GM19193 (cell line): Measurements from ENCODE around the gene TMEM11.

Experiments
- POLR2A ChIP-seq: IDR thresholded peaks from 4 replicates; pipeline ENCODE4 v1.6.1; 2011; ENCODE audit not compliant: insufficient read depth, insufficient read length; ENCODE audit errors: extremely low read depth

Gene TMEM11

DNA sequence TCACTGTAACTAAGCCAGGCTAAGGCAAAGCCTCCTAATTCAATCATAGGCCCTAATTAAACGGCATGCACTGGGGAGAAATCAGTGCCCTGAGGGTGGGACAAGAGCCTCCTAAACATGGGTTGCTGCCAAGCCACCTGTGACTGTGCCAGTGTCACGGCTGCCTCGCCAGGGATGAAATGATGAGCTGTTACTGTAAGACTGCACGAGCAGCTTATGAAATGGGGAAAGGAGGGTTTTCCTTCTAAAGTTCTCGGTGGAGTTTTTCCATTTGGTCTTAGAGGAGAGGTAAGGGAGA lies 12.7 kb downstream of the TMEM11 start:
- TF ChIP-seq POLR2A = no peak

DNA sequence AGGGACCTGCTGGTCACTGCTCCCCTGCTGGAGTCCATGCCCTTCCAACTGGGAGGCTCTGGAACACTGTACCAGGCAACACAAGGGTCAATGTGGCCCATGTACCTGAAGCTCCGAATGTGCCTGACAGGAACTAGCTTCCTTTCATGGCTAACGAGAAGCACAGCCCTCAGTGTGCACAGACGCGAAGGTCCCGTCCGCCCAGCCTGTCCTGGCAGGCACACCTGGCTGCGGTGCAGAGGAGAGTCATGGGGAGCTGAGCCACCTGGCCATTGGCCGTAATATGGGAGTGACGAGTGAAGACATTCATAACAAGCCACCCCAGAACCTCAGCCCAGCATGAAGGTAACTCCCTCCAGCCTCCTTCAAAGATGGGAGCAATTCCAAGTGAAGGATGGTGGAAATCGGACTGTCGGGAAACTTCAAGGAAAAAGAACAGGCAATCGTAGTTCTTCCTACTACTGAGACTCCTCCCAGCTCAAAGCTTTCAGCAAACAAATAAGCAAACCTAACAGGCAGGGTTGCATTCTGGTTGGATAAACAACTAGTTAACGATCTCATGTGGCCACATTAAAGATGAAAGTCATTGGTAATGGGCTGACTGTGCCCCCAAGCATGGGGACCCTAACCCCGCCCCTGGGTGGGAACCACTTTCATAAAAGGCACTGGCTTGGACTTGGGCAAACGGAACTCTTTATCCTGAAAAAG lies 13.2 kb downstream of the TMEM11 start:
- TF ChIP-seq POLR2A = no peak

DNA sequence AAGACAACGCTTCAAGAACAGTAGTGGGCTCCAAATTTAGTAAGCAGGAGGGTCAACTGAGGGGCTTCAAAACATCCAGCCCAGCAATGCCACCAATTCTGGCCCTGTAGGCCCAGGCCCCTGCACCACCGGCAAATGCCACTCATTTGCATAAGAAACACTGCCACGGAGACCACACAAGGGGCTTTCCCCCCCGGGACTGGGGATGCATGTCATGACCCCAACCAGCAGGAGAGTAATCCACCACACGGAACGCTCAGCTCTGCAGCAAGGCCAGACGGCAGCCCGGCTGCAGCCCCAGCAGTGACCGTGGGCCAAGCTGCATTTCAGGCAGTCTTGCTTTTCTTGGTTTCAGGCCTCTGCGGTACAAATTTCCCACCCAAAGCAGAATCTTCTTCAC lies 14.1 kb downstream of the TMEM11 start:
- TF ChIP-seq POLR2A = no peak

DNA sequence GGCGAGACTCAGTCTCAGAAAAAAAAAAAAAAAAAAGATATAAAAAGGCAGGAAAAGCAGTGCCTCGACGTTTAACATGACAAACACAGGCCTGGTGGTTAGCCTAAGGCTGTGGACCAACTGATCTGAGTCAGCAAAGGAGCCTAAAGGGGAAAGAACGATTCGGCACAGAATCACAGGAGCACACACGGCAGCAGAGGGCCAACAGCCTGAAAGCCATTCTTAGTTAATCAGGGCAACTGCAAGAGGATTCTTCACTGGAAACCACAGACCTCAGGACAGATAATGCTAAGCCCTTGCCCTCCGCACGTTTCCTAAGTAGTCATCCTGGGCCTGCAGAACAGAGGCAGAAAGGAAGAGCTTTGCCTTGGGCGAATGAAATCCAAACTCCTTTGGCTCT lies 14.7 kb downstream of the TMEM11 start:
- no peak for TF ChIP-seq POLR2A

DNA sequence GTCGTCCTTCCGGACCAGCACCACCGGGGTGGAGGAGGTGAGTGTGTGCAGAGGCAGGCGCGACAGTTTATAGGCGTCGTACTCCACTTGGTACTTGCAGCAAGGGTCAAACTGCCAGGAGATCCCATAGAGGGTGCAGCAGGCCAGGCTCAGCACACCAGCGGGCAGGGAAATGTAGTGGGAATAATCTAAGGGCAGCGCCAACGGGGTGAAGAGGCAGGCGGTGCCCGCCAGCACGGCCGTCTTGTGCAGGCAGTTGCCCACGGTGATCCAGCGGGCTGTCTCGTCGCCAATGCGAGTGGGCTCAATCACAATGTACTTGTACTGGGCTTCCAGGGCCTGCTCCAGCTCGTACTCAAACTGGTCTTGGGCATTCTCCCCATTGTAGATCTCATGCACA lies 15.6 kb downstream of the TMEM11 start:
- no peak for TF ChIP-seq POLR2A

DNA sequence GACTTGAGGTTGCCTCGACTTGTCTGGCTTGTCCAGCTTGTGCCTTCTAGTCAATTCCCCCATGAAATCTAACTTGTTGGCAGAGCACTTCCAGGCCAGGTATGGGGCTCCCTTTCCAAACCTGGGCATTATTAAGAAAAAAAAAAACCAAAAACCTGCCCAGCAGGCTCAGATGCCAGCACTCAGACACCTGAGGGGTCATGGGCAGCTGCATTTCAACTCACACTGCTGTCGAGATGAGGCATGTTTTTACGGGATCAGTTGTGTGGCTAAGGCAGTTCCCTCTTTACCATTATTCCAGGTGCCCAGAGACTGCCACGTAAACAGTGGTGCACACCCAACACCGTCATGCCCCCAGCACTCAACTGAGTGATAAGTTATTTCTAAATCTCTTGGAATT lies 17.8 kb downstream of the TMEM11 start:
- TF ChIP-seq POLR2A = no peak

DNA sequence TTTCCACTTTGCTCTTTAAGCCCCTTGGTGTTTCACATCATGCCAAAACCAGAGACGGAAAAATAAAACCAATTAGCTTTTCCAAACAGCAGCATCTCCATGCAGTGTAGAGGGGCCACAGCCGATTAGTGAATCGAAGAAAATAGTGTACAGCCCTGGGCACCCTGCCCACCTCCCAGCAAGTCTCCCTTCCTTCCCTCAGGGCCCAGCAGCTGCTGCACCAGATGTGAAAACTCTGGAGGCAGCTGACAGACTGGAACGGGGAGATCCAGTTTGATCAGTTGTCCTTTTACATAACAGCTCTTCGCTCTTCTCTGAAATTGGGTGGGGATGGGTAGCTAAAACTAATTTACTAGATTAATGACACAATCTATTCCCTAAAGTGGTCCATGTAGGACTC lies 19.3 kb downstream of the TMEM11 start:
- TF ChIP-seq POLR2A = no peak

DNA sequence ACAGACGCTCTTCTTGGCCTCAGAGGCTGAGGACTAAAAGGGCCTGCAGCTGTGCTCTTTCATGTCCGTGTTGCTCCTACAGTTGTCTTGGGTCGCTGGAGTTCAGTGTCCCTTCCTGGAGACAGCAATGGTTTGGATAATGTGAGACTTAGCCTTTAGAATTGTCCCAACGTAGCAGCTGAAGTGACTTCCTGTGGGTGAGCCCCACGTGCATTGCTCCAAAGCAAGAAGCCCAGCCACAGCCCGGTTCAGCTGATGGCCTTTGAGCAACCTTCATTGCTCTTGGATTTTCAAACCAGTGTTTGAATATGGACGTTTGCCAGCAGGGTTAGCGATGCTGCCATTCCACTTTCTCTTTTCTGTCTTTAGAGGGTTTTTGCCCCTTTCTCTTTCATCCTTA lies 19.7 kb downstream of the TMEM11 start:
- TF ChIP-seq POLR2A = no peak

DNA sequence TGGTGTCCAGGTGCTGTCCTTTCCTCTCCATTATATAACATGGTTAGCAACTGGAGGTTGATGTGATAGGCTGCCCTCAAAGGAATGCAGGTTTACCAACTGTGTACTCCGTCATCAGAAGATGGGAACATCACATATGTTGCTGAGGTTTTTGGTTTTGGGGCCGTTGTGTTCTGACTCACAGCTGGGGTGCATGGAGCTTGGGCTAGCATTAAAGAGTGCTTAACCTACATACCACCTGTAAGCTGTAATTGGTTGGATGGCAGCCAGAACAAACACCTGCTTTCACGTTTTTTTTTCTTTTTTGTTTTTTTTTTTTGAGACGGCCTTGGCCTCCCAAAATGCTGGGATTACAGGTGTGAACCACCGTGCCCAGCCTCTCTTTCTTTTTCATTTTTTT lies 20.9 kb downstream of the TMEM11 start:
- no peak for TF ChIP-seq POLR2A

DNA sequence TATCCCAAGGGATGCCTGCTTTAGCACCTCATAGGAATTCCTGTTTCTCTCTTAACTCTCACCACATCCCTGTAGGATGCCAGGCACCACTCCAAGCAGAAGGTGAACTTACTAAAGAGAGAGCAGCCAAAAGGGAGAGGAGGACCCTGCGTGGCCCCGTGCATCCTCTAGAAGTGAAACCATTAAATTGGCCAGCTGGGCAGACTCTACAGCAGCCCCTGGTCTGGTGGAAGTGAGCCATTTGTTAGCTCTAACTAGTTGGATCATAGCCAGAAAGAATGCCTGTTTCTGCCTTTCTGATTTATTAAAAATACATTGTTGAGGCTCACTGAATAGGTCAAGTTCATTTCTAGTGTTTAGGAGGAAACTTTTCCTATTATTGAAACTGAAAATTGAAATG lies 22.3 kb downstream of the TMEM11 start:
- no peak for TF ChIP-seq POLR2A

DNA sequence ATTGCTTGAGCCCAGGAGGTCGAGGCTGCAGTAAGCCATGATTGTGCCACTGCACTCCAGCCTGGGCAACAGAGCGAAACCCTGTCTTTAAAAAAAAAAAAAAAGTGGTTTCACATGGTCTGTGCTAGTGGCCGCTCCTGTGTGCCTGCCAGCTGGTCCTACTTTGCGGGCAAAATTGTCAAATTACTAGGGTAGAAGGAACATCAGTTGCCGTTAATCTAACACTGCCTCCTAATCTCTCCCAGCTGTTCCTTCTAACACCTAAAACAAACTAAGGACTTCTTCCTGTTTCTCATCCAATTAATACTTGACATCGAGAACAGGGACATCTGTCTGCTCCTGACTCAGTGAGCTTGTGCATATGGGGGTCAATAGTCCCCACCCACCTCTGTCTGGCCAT lies 23.9 kb downstream of the TMEM11 start:
- no peak for TF ChIP-seq POLR2A

DNA sequence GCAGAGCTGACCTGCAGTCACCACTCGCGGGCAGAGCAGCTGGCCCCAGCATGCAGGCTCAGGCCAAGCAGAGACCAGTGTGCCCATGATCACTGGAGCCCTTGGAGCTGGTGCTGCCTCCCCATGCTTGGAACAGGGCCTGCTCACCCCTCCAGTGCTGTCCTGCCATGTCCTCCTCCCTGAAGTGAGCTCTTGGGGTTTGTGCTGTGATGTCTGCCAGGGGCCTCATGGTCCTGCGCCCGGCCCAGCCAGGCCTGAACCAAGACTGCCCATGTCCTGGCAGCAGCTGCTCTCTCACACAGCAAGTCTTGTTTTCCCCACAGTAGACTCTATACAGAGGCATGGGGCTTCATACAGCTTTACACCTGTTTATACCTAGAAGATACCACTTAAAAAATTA lies 24.6 kb downstream of the TMEM11 start:
- no peak for TF ChIP-seq POLR2A

DNA sequence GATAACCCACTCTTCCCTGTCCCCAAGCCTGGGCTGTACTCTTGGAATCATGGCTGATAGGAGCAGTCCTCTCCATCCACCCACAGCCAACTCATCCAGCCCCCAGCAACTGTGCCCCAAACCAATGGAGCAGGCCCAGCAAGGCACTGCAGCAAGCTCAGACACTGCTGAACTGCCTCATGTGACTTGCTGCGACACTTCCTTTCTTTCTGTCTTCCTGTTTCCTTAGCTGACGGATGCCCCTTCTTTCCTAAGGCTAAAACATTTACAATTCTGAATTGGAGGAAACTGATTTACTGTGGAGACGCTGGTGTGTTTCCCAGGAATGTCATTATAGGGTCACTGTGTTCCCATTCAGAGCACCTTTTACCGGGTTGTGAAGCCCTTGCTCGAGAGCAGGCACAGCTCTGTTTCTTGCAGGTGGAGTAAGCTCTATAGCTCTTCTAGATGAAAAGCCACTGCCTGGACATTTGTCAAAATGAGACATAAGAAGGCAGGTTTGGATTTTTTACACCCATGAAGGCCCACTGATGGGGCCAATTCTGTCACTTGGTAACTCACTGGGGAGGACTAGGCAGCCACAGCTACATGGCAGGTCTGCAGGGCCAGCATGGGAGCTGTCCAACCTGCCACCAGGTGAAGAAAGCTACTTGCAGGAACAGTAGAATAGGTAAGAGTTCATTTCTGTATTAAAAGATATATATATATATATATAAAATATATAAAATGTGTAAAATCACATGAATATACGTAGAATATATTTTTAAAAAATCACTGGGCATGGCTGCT lies 27.4 kb downstream of the TMEM11 start:
- no peak for TF ChIP-seq POLR2A

DNA sequence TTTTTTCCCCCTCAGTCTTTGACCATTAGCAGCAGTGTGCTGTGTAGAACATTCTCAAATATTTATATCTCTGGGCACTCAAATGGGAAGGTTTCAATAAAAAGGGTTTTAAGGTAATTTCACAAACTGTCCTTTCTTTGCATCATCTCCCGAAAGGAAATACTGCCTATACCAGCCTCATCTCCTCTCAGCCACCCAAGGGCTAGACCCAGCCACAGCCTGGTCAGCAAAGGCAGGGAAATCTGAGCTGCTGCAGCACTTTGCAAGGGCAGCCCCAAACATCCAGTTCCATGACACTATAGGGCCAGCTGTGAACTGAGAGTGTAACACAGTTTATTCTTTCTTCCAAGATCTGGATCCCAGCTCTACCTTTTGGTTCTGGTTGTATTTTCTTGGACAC lies 28.9 kb downstream of the TMEM11 start:
- no peak for TF ChIP-seq POLR2A

DNA sequence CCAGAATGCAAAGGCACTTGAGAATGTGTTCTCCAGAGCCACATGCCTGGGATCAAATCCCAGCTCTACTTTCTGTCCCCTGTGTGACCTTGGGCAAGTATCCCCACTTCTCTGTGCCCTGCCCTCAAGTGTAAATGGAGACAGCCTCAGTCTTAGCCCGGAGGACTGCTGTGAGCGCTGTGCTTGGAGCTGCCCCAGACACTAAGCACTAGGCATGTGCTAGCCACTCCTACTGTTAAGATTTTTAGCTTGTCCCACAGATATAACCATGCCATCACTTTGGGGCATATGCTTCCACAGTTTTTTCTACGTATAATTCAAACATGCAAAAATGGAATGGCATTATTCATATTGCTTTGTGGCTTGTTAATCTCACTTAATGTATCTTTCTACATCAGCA lies 29.4 kb downstream of the TMEM11 start:
- no peak for TF ChIP-seq POLR2A

DNA sequence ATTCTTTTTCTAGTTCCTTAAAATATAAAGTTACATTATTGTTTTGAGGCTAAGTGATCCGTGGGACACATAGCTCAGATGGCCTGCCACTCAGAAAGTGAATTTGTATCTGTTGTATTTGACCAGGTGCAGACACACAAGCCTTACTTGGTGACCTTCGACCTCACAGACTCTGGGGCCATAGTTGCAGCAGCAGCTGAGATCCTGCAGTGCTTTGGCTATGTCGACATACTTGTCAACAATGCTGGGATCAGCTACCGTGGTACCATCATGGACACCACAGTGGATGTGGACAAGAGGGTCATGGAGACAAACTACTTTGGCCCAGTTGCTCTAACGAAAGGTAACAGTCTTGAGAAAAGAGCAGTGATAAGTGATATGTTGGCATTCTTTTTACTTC lies 30.5 kb downstream of the TMEM11 start:
- TF ChIP-seq POLR2A = no peak
